HL-60/S4 treated with retinoic acid at 250 ng/mL for 4 days and 3 days (cell line): ENCODE results near the gene LRPPRC.

Experiments
- in situ Hi-C: fragments of 300-500 bp; cut with MboI; formaldehyde crosslinking; loops from 2 replicates; pipeline ENCODE4 v1.7.0; 2022; ENCODE audit warnings: low sequenced_read_pairs

Gene LRPPRC

DNA sequence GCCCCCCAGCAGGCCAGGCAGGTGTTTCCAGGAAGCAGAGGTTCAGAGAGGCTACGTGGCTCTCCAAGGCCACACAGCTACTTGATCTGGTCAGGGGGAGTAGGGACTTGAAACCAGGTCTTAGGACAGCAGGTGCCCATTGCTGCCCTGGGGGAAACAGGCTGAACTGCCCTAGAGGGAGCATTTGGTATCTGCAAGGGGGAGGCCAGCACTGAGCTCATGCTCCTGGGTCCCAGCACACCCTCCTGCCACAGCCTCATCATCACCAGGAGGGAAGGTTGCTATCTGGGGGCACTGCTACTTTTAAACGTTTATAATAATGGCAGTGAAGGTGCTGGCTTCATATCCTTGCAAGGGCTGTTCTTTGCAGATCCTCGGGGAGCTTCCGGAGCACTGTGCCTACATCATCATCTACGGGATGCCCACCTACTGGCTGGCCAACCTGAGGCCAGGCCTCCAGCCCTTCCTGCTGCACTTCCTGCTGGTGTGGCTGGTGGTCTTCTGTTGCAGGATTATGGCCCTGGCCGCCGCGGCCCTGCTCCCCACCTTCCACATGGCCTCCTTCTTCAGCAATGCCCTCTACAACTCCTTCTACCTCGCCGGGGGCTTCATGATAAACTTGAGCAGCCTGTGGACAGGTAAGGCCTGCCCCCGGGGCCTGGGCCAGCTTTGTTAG lies 120.9 kb downstream of the LRPPRC start:
- in situ Hi-C loops = no loop called here

DNA sequence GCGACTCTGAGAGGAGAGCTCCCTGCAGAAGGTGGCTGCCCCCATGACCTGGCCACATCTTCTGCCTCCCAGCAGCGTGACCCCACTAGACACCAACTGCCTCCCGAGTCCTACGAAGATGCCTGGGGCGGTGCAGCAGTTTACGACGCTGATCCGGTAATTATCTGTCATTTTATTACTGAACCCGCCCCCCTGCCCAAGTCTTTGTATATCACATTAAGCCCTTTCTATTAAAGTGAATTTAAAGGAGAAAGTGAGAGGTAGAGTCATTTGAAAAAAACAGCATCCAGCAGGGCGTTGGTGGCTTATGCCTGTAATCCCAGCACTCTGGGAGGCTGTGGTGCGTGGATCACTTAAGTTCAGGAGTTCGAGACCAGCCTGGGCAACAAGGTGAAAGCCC lies 123.6 kb downstream of the LRPPRC start:
- in situ Hi-C loops = no loop called here

DNA sequence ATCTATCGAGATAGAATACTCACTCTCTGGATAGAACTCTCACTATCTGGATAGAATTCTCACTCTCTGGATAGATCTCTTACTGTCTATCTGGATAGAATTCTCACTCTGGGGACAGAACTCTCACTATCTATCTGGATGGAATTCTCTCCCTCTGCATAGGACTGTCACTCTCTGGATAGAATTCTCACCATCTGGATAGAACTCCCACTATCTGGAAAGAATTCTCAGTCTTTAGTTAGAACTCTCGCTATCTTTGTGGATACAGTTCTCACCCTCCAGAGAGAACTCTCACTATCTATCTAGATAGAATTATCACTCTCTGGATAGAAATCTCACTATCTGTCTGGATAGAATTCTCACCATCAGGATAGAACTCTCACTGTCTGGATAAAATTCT lies 140.5 kb downstream of the LRPPRC start:
- in situ Hi-C loops = no loop called here

GRCh38 chr2:43854671-43855070 lies 141.1 kb downstream of the LRPPRC start:
- in situ Hi-C loops = no loop called here

DNA sequence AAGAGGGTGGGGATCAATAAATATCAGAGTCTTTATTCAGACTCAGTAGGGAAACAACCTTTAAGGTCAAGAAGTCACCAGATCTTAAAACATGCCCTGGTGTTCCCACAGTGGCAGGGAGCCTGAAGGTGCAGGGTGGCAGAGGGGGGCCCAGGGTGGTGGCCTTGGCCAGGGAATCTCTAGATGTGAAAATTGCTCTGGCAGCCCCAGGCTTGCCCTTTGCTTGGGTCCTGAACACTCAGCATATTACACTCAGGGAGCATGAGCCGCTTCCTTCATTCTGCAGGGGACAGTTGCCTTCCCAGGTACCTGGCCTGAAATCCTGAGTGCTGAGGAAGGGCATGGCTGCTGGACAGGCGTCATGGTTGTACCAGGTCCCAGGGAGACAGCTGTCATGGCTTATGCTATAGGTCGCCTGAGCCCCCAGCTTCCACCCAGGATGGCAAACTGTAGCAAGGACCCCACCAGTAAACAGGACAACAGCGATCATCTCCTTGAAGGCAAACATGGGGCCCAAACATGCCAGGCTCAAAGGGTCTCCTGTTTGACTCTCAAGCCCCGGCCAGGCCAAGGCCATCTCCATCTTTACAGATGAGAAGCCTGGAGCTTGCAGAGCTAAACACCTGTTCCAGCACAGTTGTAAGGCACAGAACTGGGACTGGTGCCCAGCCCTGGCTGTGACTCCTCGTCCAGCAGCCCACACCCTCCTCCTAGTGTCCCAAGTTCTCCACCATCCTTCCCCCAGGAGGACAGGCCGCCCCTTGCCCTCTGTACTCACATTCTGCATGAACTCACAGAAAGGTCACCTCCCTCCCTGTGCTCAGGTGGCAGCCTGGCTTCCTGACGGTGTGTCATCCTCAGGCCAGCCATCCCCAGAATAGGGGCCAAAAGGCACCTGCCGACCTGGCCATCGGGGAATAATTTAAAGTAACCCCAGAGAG lies 142.4 kb downstream of the LRPPRC start:
- in situ Hi-C loops = no loop called here

DNA sequence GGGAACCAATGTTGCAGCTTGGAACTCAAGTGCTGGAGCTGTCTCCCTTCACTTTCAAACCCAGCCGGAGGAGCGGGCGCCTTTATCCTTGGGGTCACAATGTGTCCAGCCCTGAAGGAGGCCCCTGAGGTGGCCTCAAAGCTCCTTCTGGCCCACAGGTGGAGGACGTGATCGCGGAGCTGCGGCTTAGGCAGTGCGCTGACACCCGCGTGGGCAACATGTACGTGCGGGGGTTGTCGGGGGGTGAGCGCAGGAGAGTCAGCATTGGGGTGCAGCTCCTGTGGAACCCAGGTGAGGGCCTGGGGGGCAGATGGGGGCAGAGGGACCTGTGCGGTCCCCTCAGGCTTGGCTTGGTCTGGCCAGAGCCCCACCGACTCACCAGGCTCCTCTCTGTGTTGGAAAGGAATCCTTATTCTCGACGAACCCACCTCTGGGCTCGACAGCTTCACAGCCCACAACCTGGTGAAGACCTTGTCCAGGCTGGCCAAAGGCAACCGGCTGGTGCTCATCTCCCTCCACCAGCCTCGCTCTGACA lies 143.5 kb downstream of the LRPPRC start:
- in situ Hi-C loops = no loop called here

DNA sequence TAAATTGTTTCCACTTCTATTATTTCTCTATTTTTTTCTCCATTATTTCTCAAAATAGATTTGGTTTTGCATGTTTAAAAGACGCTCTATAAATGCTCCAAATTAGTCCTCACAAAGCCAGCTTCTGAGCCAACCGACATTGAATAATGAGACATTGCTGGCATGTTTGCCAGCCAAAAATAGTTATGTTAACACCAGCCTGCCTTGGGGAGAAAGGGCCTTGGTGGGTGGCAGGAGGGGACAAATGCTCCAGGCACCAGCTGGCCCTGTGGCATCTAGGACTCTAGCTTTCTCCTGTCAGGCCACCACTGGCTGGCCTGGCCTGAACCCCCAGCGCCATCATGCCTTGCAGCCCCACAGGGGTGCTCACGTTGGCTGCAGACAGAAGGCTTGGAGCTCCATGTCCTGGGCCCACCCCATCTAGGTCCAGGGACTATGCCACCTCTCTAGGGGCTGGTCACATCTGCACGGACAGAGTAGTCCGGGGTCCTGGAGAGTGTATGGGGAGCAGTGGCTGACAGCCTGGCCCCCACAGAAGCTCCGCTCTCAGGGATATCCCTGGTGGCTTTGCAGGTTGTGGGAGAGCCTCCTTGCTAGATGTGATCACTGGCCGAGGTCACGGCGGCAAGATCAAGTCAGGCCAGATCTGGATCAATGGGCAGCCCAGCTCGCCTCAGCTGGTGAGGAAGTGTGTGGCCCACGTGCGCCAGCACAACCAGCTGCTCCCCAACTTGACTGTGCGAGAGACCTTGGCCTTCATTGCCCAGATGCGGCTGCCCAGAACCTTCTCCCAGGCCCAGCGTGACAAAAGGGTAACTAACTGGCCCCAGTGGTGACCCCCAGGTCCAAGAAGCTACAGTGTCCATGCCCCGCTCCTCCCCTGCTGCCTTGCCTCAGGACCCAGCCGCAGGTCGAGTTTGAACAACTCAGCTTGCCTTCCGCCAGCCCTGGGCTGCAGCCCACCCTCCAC lies 144.5 kb downstream of the LRPPRC start:
- in situ Hi-C loops = no loop called here

DNA sequence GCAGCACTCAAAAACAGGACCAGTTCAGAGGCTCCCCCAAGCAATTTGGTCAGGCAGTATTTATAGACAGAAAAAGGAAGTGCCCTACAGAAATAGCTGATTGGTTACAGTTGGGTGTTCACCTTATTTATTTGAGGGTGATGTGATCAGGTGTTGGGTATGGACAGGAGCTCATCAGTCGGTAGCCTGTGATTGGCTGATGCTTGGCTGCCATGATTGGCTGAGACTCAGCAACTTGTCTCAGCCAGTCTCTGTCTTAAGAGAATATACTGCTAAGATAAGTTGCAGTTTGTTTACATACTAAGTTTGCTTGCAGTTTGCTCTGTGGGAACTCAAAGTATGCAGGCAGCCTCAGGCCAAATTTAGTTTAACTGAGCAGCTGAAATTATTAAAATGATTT lies 147.6 kb downstream of the LRPPRC start:
- in situ Hi-C loops = no loop called here

DNA sequence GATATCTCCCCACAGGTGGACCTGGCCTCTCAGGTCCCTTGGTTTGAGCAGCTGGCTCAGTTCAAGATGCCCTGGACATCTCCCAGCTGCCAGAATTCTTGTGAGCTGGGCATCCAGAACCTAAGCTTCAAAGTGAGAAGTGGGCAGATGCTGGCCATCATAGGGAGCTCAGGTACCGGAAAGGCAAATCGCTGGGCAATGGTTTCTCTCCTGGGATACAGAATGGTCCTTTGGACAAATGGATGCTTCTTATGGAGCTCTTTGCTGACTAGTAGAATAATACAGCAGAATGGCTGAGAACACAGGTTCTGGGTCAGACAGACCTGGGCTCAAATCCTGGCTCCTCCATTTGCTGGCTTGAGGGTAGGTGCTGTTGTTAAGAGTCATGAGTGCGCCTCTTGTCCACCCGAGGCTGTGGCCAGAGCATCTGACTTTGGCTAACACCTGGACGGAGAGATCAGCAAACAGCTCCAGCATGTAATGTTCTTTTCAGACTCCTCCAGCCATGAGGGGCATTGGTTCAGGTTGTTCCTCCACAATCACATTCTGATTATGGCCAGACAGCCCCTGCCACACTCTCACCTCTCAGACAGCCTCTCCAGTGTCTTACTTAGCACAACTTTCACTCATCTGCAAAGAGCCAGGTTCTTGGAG lies 149.5 kb downstream of the LRPPRC start:
- in situ Hi-C loops = no loop called here

GRCh38 chr2:43845181-43845580 lies 150.6 kb downstream of the LRPPRC start:
- in situ Hi-C loops = no loop called here

DNA sequence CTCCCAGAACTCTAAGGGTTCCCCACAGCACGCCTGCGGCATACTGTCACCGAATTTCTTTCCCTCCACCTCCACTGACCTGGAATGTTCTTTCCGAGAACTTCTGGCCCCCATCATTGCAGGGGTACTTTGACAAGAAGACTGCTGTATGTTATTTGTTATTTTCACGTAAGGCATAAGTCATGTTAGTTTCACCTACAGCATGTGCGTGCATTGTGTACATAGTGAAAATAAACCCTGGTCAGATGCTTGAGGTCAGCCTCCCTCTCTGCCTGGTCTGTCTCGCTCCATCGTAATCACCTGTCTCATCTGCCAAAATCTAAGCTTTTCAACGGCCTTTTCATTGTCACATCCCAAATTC lies 152.9 kb downstream of the LRPPRC start:
- in situ Hi-C loops = no loop called here

GRCh38 chr2:43841949-43842865 lies 153.6 kb downstream of the LRPPRC start:
- in situ Hi-C loops = no loop called here

- in situ Hi-C loops = no loop called here
These were observed 154.8 kb downstream of the LRPPRC start for GRCh38 chr2:43840965-43841364.

DNA sequence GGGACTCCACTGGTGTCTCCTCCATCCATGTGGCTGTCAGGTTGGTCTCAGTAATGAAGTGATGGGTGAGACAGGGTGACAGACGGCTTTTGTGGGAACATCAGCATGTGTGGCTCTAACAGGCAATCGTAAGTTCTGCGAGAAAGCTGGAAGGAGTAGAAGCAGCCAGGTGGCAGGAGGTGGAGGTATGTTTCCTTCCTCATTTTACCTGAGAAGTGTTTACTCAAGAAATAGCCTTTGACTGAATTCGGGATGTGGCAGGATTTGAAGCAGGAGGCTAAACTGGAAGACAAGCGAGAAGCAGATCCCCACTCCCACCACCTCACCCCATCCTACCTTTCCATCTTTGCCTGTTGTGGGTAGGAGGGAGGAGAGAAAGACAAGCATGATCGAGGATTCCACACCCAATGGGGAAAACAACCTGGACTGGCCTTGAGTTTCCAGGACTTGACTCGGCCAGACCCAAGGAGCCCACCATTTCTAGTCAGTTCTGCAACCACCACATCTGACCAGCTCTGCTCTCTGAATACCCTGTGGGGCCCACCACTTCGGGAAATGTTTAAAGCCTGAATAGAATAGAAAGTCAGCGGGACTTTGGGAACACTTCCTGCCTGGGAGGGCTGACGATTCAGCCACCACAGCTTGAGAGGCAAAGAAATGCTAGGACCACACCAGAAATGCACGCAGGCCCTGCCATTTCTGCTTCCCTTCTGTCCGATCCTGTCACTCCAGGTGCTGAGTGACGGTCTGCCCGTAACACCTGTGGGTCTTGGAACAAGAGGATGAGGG lies 155.8 kb downstream of the LRPPRC start:
- in situ Hi-C loops = no loop called here

GRCh38 chr2:43838560-43839267 lies 157.1 kb downstream of the LRPPRC start, which contains the start of the genes ABCG5 and ABCG8:
ABCG5 (minus strand) TSS chr2:43838839; CDS start chr2:43838679, 160 bp downstream.
ABCG8 (plus strand) TSS chr2:43838971; CDS start chr2:43839054, 83 bp downstream.
- in situ Hi-C loops = no loop called here

GRCh38 chr2:43837831-43838559 lies 157.8 kb downstream of the LRPPRC start:
- in situ Hi-C loops = no loop called here

DNA sequence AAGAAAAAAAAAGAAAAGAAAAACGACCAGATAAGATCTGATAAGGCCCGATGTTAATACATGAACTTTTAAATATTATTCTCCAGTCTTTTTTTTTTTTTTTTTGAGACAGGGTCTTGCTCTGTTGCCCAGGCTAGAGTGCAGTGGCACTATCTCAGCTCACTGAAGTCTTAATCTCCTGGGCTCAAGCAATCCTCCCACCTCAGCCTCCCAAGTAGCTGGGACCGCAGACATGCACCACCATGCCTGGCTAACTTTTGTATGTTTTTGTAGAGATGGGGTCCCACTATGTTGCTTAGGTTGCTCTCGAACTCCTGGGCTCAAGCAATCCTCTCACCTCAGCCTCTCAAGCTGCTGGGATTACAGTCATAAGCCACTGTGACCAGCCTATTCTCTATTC lies 158.8 kb downstream of the LRPPRC start:
- in situ Hi-C loops = no loop called here
